ENCODE data around the gene CNTNAP3.
"Not testable (repeated sequence)": the region's sequence is repeated elsewhere in the genome, so short reads cannot be mapped to it uniquely, and the experiment has no call there.

Gene CNTNAP3

GRCh38 chr9:39287980-39288379 is at the start of gene CNTNAP3:
CNTNAP3 (minus strand) TSS chr9:39288167; CDS start chr9:39288064, 103 bp downstream.
- not testable (repeated sequence) for DNase-seq

- DNase-seq, result not testable (repeated sequence)
These were observed 8.0 kb downstream of the CNTNAP3 start for GRCh38 chr9:39279995-39280394.

- not testable (repeated sequence) for DNase-seq
These were observed 45.5 kb downstream of the CNTNAP3 start for GRCh38 chr9:39242513-39242912.

GRCh38 chr9:39232130-39232991 is 55.6 kb downstream of the CNTNAP3 start:
- DNase-seq, result not testable (repeated sequence)

- not testable (repeated sequence) for DNase-seq
These were observed 72.0 kb downstream of the CNTNAP3 start for GRCh38 chr9:39215976-39216375.

- not testable (repeated sequence) for DNase-seq
These were observed 78.2 kb downstream of the CNTNAP3 start for GRCh38 chr9:39209773-39210172.

GRCh38 chr9:39206643-39207042 is 81.3 kb downstream of the CNTNAP3 start:
- not testable (repeated sequence) for DNase-seq

GRCh38 chr9:39205842-39206241 is 82.1 kb downstream of the CNTNAP3 start:
- DNase-seq, result not testable (repeated sequence)

- not testable (repeated sequence) for DNase-seq
These were observed 87.6 kb downstream of the CNTNAP3 start for GRCh38 chr9:39200412-39200811.

- not testable (repeated sequence) for DNase-seq
These were observed 89.8 kb downstream of the CNTNAP3 start for GRCh38 chr9:39198000-39198709.

GRCh38 chr9:39171370-39171769 is 116.6 kb downstream of the CNTNAP3 start:
- not testable (repeated sequence) for DNase-seq

- DNase-seq, result not testable (repeated sequence)
These were observed 130.3 kb downstream of the CNTNAP3 start for GRCh38 chr9:39157714-39158113.

GRCh38 chr9:39132826-39133552 is 155.0 kb downstream of the CNTNAP3 start:
- not testable (repeated sequence) for DNase-seq

- DNase-seq, result peak; percentile 21
These were observed 166.6 kb downstream of the CNTNAP3 start for GRCh38 chr9:39121401-39121800.

GRCh38 chr9:39111746-39112145 is 176.2 kb downstream of the CNTNAP3 start:
- DNase-seq, result not testable (repeated sequence)

- DNase-seq, result peak; percentile 60
These were observed 179.8 kb downstream of the CNTNAP3 start for GRCh38 chr9:39108145-39108544.

GRCh38 chr9:39097208-39097607 is 190.8 kb downstream of the CNTNAP3 start:
- DNase-seq, result not testable (repeated sequence)

GRCh38 chr9:39085311-39085710 is 202.7 kb downstream of the CNTNAP3 start:
- DNase-seq, result not testable (repeated sequence)

- not testable (repeated sequence) for DNase-seq
These were observed 205.4 kb downstream of the CNTNAP3 start for GRCh38 chr9:39082574-39082973.

- not testable (repeated sequence) for DNase-seq
These were observed 207.9 kb downstream of the CNTNAP3 start for GRCh38 chr9:39080081-39080480.

- not testable (repeated sequence) for DNase-seq
These were observed 209.2 kb downstream of the CNTNAP3 start for GRCh38 chr9:39078621-39079256.

GRCh38 chr9:39073537-39073936 is 214.4 kb downstream of the CNTNAP3 start:
- not testable (repeated sequence) for DNase-seq

All from NCI-H524 treated with DMSO at 0.1 percent for 48 hours (cell line).